ENCODE results near the gene PTPRA.

Gene PTPRA

GRCh38 chr20:3081641-3082040 lies 208.4 kb downstream of the PTPRA start:
- no peak for DNase-seq

DNA sequence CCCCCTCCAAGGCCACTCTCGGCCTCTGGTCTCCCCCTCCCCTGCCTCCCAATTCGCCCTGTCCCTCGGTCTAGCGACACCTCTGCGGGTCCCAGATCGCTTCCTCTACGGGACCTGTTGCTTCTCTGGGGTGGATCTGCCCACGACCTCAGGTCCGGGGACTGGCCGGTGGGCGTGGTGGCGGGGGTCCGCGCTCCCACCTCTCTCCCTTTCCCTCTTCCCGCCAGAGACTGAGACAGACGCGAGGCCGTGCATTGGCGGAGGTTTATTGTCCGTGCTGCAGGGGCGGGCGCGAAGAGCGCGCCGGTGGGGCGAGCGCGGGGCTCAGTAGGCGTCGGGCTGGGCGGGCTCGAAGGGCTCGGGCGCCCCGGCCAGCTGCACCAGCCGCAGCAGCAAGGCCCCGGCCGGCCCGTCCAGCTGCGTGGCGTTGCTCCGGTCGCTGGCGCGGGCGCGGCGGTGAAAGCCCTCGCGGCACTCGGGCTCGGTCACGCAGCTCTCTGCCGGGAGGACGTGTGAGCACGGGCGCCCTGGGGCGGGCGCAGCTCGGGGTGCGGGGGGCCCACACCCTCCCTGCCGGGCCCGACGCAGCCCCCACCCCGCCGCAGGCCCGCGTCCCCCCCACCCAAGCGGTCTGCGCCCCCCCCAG lies 209.1 kb downstream of the PTPRA start:
- no peak for DNase-seq

GRCh38 chr20:3082955-3083952 lies 210.0 kb downstream of the PTPRA start:
- DNase-seq, result no peak

- no peak for DNase-seq
These were observed 211.2 kb downstream of the PTPRA start, which contains the start of gene AVP for GRCh38 chr20:3084283-3084985. Gene AVP, minus strand, starts transcription at chr20:3084724. Its CDS starts 50 bp downstream, at chr20:3084674.

- DNase-seq, result no peak
These were observed 211.7 kb downstream of the PTPRA start for GRCh38 chr20:3084986-3085360.

GRCh38 chr20:3085571-3086072 lies 212.3 kb downstream of the PTPRA start:
- DNase-seq, result no peak

- no peak for DNase-seq
These were observed 214.8 kb downstream of the PTPRA start for GRCh38 chr20:3088031-3088430.

Data from T-helper 9 cell (primary cell).